IMR-90 (cell line): ENCODE measurements around the gene CST11. TPM values are rescaled to one million over a fixed set of nuclear protein-coding genes. Genes with fewer than 3 reads are reported as not detected.

Experiments
- ATAC-seq: fragments of 200-7000 bp; cut with Tn5 transposase; 2 replicates; pipeline ENCODE4 v1.9.1; 2020; ENCODE audit warnings: low read depth, mild to moderate bottlenecking, moderate library complexity
- BruUV-seq: library from RNA; stranded (reverse); fragments of 400-500 nt; replicated peaks from 2 replicates; lab custom pipeline; 2021; lab: Mats Ljungman, UMichigan
- CTCF ChIA-PET: fragments of 300-600 bp; formaldehyde crosslinking; extraction: SDS; loops from one replicate; lab custom pipeline; 2021; ENCODE audit warnings: antibody characterized with exemption; lab: Yijun Ruan, JAX
- POLR2A ChIA-PET: fragments of 300-600 bp; sonication (Branson Sonifier 250); formaldehyde crosslinking; loops from one replicate; lab custom pipeline; 2022; ENCODE audit warnings: antibody characterized with exemption; ENCODE audit not compliant: unreplicated experiment; lab: Charles Lee
- DNase-seq: peaks from one replicate; pipeline ENCODE4 v3.0.0; 2013
- H2AFZ ChIP-seq: replicated peaks from 2 replicates; pipeline ENCODE3; 2013; ENCODE audit warnings: low read length, mild to moderate bottlenecking; ENCODE audit not compliant: poor library complexity
- H2AK5ac ChIP-seq: 2 replicates; pipeline ENCODE4 v1.6.1; 2013; ENCODE audit warnings: low read depth, low read length, inconsistent platforms
- H2AK9ac ChIP-seq: replicated peaks from 2 replicates; pipeline ENCODE3; 2013; ENCODE audit warnings: mild to moderate bottlenecking, low read depth, low read length, moderate library complexity; ENCODE audit not compliant: poor library complexity
- H2BK120ac ChIP-seq: 2 replicates; pipeline ENCODE4 v1.6.1; 2013; ENCODE audit warnings: low read depth, low read length, inconsistent platforms
- H2BK15ac ChIP-seq: 3 replicates; pipeline ENCODE4 v1.6.1; 2013; ENCODE audit warnings: low read depth, low read length, inconsistent platforms
- H2BK20ac ChIP-seq: 2 replicates; pipeline ENCODE4 v1.6.1; 2013; ENCODE audit warnings: low read depth, mild to moderate bottlenecking, inconsistent platforms, low read length, moderate library complexity
- H2BK5ac ChIP-seq: 2 replicates; pipeline ENCODE4 v1.6.1; 2013; ENCODE audit warnings: mild to moderate bottlenecking, low read depth, low read length, inconsistent platforms; ENCODE audit not compliant: poor library complexity, severe bottlenecking
- H3K14ac ChIP-seq: replicated peaks from 2 replicates; pipeline ENCODE4 v1.6.1; 2013; ENCODE audit warnings: low read depth, low read length, inconsistent platforms
- H3K18ac ChIP-seq: 2 replicates; pipeline ENCODE4 v1.6.1; 2013; ENCODE audit warnings: low read depth, low read length, control low read depth
- H3K23ac ChIP-seq: 2 replicates; pipeline ENCODE4 v1.6.1; 2013; ENCODE audit warnings: low read depth, low read length, inconsistent platforms
- H3K27ac ChIP-seq: 2 replicates; pipeline ENCODE4 v1.5.1; 2013; ENCODE audit warnings: mild to moderate bottlenecking, control low read depth, low read length; ENCODE audit not compliant: insufficient read depth
- H3K27me3 ChIP-seq: 2 replicates; pipeline ENCODE4 v1.6.1; 2013; ENCODE audit warnings: low read length; ENCODE audit not compliant: control insufficient read depth, insufficient read depth
- H3K36me3 ChIP-seq: 2 replicates; pipeline ENCODE4 v1.6.1; 2013; ENCODE audit warnings: low read length, mixed read lengths; ENCODE audit not compliant: control insufficient read depth, insufficient read depth
- H3K4ac ChIP-seq: 2 replicates; pipeline ENCODE4 v1.6.1; 2013; ENCODE audit warnings: low read depth, low read length, inconsistent platforms
- H3K4me1 ChIP-seq: 2 replicates; pipeline ENCODE4 v1.6.1; 2013; ENCODE audit warnings: low read length, mixed read lengths; ENCODE audit not compliant: control insufficient read depth, insufficient read depth
- H3K4me2 ChIP-seq: 2 replicates; pipeline ENCODE4 v1.6.1; 2013; ENCODE audit warnings: low read depth, mild to moderate bottlenecking, control low read depth, low read length, moderate library complexity
- H3K4me3 ChIP-seq: 2 replicates; pipeline ENCODE4 v1.5.1; 2013; ENCODE audit warnings: low read depth, mild to moderate bottlenecking, control low read depth, low read length, moderate library complexity; ENCODE audit not compliant: insufficient read depth
- H3K56ac ChIP-seq: 2 replicates; pipeline ENCODE4 v1.6.1; 2013; ENCODE audit warnings: low read length, inconsistent platforms; ENCODE audit not compliant: insufficient read depth; ENCODE audit errors: extremely low read depth
- H3K79me1 ChIP-seq, 2 experiments: 2 replicates each; pipeline ENCODE4 v1.6.1; 2013; ENCODE audit warnings: low read length in 2 of 2, inconsistent platforms in 1 of 2, low read depth in 1 of 2
- H3K9ac ChIP-seq: 2 replicates; pipeline ENCODE4 v1.6.1; 2013; ENCODE audit warnings: low read depth, low read length, control low read depth
- H3K9me1 ChIP-seq: 2 replicates; pipeline ENCODE4 v1.6.1; 2013; ENCODE audit warnings: low read length, inconsistent platforms; ENCODE audit not compliant: insufficient read depth
- H3K9me3 ChIP-seq: 2 replicates; pipeline ENCODE4 v1.6.1; 2013; ENCODE audit warnings: low read length; ENCODE audit not compliant: control insufficient read depth, insufficient read depth
- H4K20me1 ChIP-seq: 2 replicates; pipeline ENCODE4 v1.6.1; 2013; ENCODE audit warnings: low read length, inconsistent platforms; ENCODE audit not compliant: insufficient read depth
- H4K5ac ChIP-seq: 2 replicates; pipeline ENCODE4 v1.6.1; 2013; ENCODE audit warnings: mild to moderate bottlenecking, low read depth, low read length, control low read depth
- H4K8ac ChIP-seq, 2 experiments: 2 replicates each; pipeline ENCODE4 v1.6.1; 2013; ENCODE audit warnings: low read depth in 2 of 2, low read length in 2 of 2, control low read depth in 1 of 2, inconsistent platforms in 1 of 2
- H4K91ac ChIP-seq: 2 replicates; pipeline ENCODE4 v1.6.1; 2013; ENCODE audit warnings: low read depth, low read length, inconsistent platforms; ENCODE audit not compliant: insufficient read depth
- BHLHE40 ChIP-seq: fragments of 150-350 bp; IDR thresholded peaks from 2 replicates; pipeline ENCODE4 v1.6.1; 2016; ENCODE audit warnings: mild to moderate bottlenecking, low read depth, low read length
- CEBPB ChIP-seq: IDR thresholded peaks from 2 replicates; pipeline ENCODE4 v1.6.1; 2012; ENCODE audit warnings: low read depth, low read length, improper control_type of control experiment
- CTCF ChIP-seq: conservative IDR thresholded peaks from 2 replicates; pipeline ENCODE4 v1.5.1; 2012; ENCODE audit warnings: mild to moderate bottlenecking, low read depth, low read length, improper control_type of control experiment
- ELK1 ChIP-seq: fragments of 150-350 bp; IDR thresholded peaks from 2 replicates; pipeline ENCODE4 v1.6.1; 2016; ENCODE audit warnings: low read depth, mild to moderate bottlenecking, low read length, moderate library complexity, borderline replicate concordance
- FOS ChIP-seq: fragments of 150-350 bp; IDR thresholded peaks from 2 replicates; pipeline ENCODE4 v1.6.1; 2016; ENCODE audit warnings: low read depth, low read length
- MAFK ChIP-seq: IDR thresholded peaks from 2 replicates; pipeline ENCODE4 v1.6.1; 2012; ENCODE audit warnings: low read depth, low read length, improper control_type of control experiment
- MAZ ChIP-seq: IDR thresholded peaks from 2 replicates; pipeline ENCODE4 v1.6.1; 2012; ENCODE audit warnings: low read depth, mild to moderate bottlenecking, low read length, improper control_type of control experiment, moderate library complexity, borderline replicate concordance
- MXI1 ChIP-seq: IDR thresholded peaks from 2 replicates; pipeline ENCODE4 v1.6.1; 2012; ENCODE audit warnings: low read depth, mild to moderate bottlenecking, low read length, moderate library complexity, borderline replicate concordance
- NFE2L2 ChIP-seq: fragments of 150-350 bp; IDR thresholded peaks from 2 replicates; pipeline ENCODE4 v1.6.1; 2016; ENCODE audit warnings: low read depth, mild to moderate bottlenecking, low read length
- POLR2A ChIP-seq: IDR thresholded peaks from 2 replicates; pipeline ENCODE4 v1.6.1; 2012; ENCODE audit warnings: mild to moderate bottlenecking, low read depth, low read length
- RAD21 ChIP-seq: IDR thresholded peaks from 2 replicates; pipeline ENCODE4 v1.6.1; 2012; ENCODE audit warnings: low read length, improper control_type of control experiment
- RCOR1 ChIP-seq: IDR thresholded peaks from 2 replicates; pipeline ENCODE4 v1.6.1; 2012; ENCODE audit warnings: mild to moderate bottlenecking, low read length, improper control_type of control experiment; ENCODE audit not compliant: insufficient replicate concordance
- RFX5 ChIP-seq: IDR thresholded peaks from 2 replicates; pipeline ENCODE4 v1.8.0; 2012; ENCODE audit warnings: low read depth, mild to moderate bottlenecking, low read length, moderate library complexity
- SMC3 ChIP-seq: fragments of 150-350 bp; IDR thresholded peaks from 2 replicates; pipeline ENCODE4 v1.6.1; 2016; ENCODE audit warnings: low read depth, mild to moderate bottlenecking, antibody characterized with exemption, low read length, moderate library complexity
- USF2 ChIP-seq: fragments of 150-350 bp; IDR thresholded peaks from 2 replicates; pipeline ENCODE4 v1.6.1; 2017; ENCODE audit warnings: mild to moderate bottlenecking, antibody characterized with exemption, low read length, low read depth
- WGBS, 2 experiments: methylation state at CpG; one replicate each; pipeline versions ENCODE4 v1.1.5 to v1.1.7; 2013; ENCODE audit warnings: missing lambda C conversion rate in 2 of 2; ENCODE audit not compliant: insufficient read length in 1 of 2; ENCODE audit errors: extremely low coverage in 2 of 2; 5-methylcytosine and 5-hydroxymethylcytosine counted together
- dilution Hi-C: fragments of 300-500 bp; cut with HindIII; formaldehyde crosslinking; loops from one replicate; pipeline ENCODE4 v1.14.3; 2018; ENCODE audit warnings: low sequenced_read_pairs; ENCODE audit not compliant: unreplicated experiment
- in situ Hi-C: fragments of 300-500 bp; cut with MboI; formaldehyde crosslinking; loops from 3 replicates; pipeline ENCODE4 v1.14.3; 2019; ENCODE audit warnings: low sequenced_read_pairs, inconsistent platforms, mixed read lengths
- intact Hi-C: fragments of 100-400 bp; cut with micrococcal nuclease; formaldehyde crosslinking; loops from 2 replicates; pipeline ENCODE4 v1.10.0; 2022
- polyA plus RNA-seq, 3 experiments: library from polyadenylated mRNA; depleted of rRNA; stranded (reverse); fragments of >200 nt; gene quantifications; 2 replicates each; pipeline ENCODE4 v1.2.3, GENCODE V29; 2012; ENCODE audit warnings: low replicate concordance in 1 of 3
- total RNA-seq: library from RNA; depleted of rRNA; stranded (reverse); fragments of >200 nt; gene quantifications from 2 replicates; pipeline ENCODE4 v1.2.3, GENCODE V29; 2012

The CST11 gene
- total and polyA plus RNA-seq, 2 of the 4 experiments (the other 2 are of a cell fraction), result not detected

DNA sequence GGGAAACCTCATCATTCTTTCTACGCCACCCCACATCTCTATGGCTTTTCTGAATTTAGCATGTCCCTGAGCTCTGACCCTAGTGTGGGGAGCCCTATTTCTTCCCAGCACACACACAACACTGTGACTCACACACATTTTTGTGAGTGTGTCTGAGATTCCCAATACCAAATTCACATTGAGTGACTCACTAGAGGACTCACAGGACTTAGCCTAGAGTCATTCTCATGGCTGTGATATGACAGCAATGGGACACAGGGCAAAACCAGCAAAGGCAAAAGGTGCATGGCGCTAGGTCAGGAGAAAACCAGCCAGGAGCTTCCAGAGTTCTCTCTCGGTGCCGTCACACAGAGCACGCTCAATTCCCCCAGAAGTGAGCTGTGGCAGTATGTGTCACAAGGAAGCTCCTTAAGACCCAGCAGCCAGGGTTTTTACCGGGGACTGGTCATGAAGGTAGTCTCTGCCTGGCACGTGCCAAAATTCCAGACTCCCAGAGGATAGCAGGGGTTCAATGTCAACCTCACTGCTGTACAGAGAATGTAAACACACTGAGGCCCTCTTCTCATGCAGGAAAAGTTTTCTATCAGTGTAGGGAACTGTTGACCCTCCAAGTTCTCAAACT is 7.0 kb downstream of the CST11 start:
- 0 out of 2 replicates have a peak, but pooled peaks cover 3% of the 10 kb centered on the region for H3K4me1 ChIP-seq
- H2BK15ac ChIP-seq, result no peak overlapping the region
- intact Hi-C loops (loop anchor here (1.0 kb wide), 1 partner anchor 96 kb away; no protein-coding TSS in a partner anchor), dilution Hi-C loops (no loop called here), in situ Hi-C loops (loop anchor here (10.0 kb wide), 1 partner anchor 159 kb away; the partner anchor contains the start of gene CST9)
- H3K9me1 ChIP-seq, result peaks cover 6% of the 10 kb centered on the region; the same call in 1 of the 2 replicates
- H3K9me3 ChIP-seq, result no peaks in the 10 kb centered on the region
- H2AFZ ChIP-seq, result no peak overlapping the region
- no peak overlapping the region for H2AK9ac ChIP-seq
- H3K4me2 ChIP-seq, result no peak overlapping the region
- no peak overlapping the region for H4K91ac ChIP-seq
- no peak overlapping the region for H4K5ac ChIP-seq
- no peak overlapping the region for H3K23ac ChIP-seq
- no peak overlapping the region for H3K27ac ChIP-seq
- H3K79me1 ChIP-seq, result no peaks in the 10 kb centered on the region
- no peak overlapping the region for H2BK5ac ChIP-seq
- peak; percentile 83 for DNase-seq
- H3K9ac ChIP-seq, result no peak overlapping the region
- H2BK20ac ChIP-seq, result no peak overlapping the region
- no peaks in the 10 kb centered on the region for H3K27me3 ChIP-seq
- no peak overlapping the region; a peak in 1 of 4 replicates for H4K8ac ChIP-seq
- WGBS, 2 experiments, result no CpG with 5 or more reads among the region's 7 CpGs
- H3K4me3 ChIP-seq, result no peak overlapping the region
- no peak overlapping the region; the same call in 1 of the 2 replicates for H3K4ac ChIP-seq
- peak; percentile 76 for ATAC-seq
- no peak overlapping the region for H3K18ac ChIP-seq
- no peaks in the 10 kb centered on the region for H4K20me1 ChIP-seq
- H2BK120ac ChIP-seq, result no peak overlapping the region
- no peak overlapping the region for H3K56ac ChIP-seq
- 0 out of 2 replicates have a peak overlapping the region, but pooled peaks have one; percentile 23 for H3K14ac ChIP-seq
- H3K36me3 ChIP-seq, result no peaks in the 10 kb centered on the region
- CTCF ChIA-PET, result interaction anchor here (0.6 kb wide), 1 partner anchor 70 kb away, joined by 5 read pairs; no protein-coding TSS in a partner anchor
- POLR2A ChIA-PET, result no interaction called here
- no peak overlapping the region for H2AK5ac ChIP-seq
- no TSS peak for BruUV-seq
- TF ChIP-seq POLR2A (no peak), BHLHE40 (peak; percentile 53), RAD21 (no peak), CTCF (no peak), MAFK (no peak), MAZ (no peak), USF2 (no peak), NFE2L2 (no peak), FOS (peak; percentile 77), ELK1 (no peak), SMC3 (no peak), CEBPB (no peak), RCOR1 (no peak), RFX5 (no peak), MXI1 (no peak)
